ENCODE data around the gene CLPTM1. TPM values are rescaled to one million over a fixed set of nuclear protein-coding genes. Genes with fewer than 3 reads are reported as not detected.

Gene CLPTM1
- total RNA-seq, 4 donors from 2014 or later, result 41.7 to 76.3 (median 43.2) TPM

DNA sequence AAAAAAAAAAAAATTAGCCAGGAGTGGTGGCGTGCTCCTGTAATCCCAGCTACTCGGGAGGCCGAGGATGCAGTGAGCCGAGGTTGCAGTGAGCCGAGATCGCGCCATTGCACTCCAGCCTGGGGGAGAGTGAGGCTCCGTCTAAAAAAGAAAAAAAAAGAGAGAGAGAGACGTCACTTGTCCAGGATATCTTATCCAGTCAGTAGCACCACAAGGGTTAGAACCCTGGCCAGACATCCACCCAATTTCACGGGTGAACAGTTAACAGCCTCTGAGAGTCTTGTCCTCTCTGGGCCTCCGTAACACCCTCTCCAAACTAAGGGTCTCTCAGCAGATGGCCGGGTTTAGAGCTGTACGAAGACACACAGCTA lies 917 bp upstream of the CLPTM1 start:
- TF ChIP-seq POLR2A (IDR thresholded peaks at IDR 0.05) (no peak), EP300 (IDR thresholded peaks at IDR 0.05) (no peak), POLR2AphosphoS5 (IDR thresholded peaks at IDR 0.05) (no peak)
- TF ChIP-seq, protein P1, sequence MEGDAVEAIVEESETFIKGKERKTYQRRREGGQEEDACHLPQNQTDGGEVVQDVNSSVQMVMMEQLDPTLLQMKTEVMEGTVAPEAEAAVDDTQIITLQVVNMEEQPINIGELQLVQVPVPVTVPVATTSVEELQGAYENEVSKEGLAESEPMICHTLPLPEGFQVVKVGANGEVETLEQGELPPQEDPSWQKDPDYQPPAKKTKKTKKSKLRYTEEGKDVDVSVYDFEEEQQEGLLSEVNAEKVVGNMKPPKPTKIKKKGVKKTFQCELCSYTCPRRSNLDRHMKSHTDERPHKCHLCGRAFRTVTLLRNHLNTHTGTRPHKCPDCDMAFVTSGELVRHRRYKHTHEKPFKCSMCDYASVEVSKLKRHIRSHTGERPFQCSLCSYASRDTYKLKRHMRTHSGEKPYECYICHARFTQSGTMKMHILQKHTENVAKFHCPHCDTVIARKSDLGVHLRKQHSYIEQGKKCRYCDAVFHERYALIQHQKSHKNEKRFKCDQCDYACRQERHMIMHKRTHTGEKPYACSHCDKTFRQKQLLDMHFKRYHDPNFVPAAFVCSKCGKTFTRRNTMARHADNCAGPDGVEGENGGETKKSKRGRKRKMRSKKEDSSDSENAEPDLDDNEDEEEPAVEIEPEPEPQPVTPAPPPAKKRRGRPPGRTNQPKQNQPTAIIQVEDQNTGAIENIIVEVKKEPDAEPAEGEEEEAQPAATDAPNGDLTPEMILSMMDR (IDR thresholded peaks at IDR 0.05), result no peak
- ATAC-seq, result no peak
- H3K4me3 ChIP-seq, result peak overlapping the region; percentile 100
- peak overlapping the region; percentile 77 to 94 (median 92) for H3K27ac ChIP-seq
- 30 to 39% methylated on average over 10 to 13 of the region's 13 CpGs for WGBS, 2 donors (ENCODE audit: low coverage in 1 of 2)
- H3K36me3 ChIP-seq, result peaks cover 0 to 16% of the 10 kb centered on the region in 2 donors
- H3K4me1 ChIP-seq, result peaks cover 7 to 73% (median 32%) of the 10 kb centered on the region in 3 donors
- no peaks in the 10 kb centered on the region for H3K27me3 ChIP-seq
- no peaks in the 10 kb centered on the region for H3K9me3 ChIP-seq

DNA sequence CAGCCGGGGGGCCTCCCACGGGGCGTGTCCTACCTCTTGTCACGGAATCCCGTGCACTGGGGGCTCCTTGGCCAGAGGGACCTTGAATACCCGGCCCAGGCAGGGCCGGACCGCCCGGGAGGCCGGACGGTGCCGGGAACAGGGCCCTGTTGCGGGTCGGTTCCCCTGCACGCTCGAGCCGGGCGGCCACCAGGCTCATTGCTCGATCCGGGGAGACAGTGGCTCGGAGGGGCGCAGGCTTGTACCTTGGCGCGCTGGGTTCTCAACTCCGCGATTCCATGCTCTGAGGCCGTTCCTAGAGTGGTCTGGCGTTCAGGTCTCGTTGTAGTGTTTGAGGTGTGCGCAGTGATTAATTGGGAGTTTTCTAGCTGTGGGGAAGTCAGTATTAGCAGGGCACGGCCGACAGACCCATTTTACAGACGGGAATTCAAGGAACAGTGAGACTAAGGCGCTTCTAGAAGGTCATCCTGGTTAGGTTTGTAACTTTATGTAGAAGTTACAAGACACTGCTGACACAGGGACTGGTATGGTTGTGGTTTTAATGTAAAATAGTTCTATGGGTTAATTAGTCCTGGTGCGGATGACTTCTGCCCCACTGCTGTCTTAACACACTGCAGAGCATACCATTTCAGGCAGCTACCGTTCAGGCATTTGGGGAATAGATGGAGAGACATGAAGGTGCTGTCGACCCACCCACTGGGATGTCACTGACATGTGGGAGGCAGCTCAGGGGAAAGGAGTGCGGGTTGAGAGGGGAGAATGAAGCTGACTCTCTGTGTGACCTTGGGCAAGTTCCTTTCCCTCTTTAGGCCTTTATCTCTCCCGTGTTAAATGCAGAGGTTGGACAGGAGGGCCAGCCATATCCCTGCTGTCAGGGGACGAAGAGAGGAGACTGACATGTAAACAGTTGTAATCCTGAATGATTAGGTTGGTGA lies 592 bp downstream of the CLPTM1 start:
- Histone ChIP-seq H3K9me3 (no peaks in the 10 kb centered on the region), H3K4me3 (peak overlapping the region; percentile 100), H3K27ac (peak overlapping the region; percentile 79 to 94 (median 92)), H3K4me1 (peaks cover 7 to 86% (median 32%) of the 10 kb centered on the region in 3 donors), H3K36me3 (peaks cover 0 to 8% of the 10 kb centered on the region in 2 donors), H3K27me3 (no peaks in the 10 kb centered on the region)
- whole genome bisulfite sequencing, 2 donors (ENCODE audit: low coverage in 1 of 2), result 3 to 8% methylated on average over 2 to 13 of the region's 40 CpGs
- no peak for ATAC-seq
- TF ChIP-seq POLR2A (IDR thresholded peaks at IDR 0.05) (no peak), POLR2AphosphoS5 (IDR thresholded peaks at IDR 0.05) (no peak), EP300 (IDR thresholded peaks at IDR 0.05) (no peak)
- TF ChIP-seq, protein P1 (IDR thresholded peaks at IDR 0.05), result no peak

DNA sequence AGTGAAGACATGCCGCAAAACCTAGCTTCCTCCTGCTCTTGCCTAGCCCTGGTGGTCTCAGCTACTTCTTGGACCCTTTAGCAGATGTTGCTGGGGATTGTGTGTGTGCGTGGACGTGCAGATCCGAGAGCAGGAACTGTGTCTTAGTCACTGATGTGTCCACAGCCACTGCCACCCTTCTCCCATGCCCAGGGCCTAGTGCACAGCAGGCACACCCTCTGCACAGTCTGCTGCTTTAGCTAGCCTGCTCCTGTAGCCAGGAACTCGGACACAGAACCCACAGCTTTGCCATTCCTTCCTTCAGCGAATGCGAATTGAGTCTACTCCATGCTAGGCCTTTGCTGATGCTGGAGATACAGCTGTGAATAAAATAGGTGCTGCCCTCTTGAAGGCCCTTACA lies 2.3 kb downstream of the CLPTM1 start:
- no peak overlapping the region for H3K4me3 ChIP-seq
- peaks cover 0 to 24% of the 10 kb centered on the region in 2 donors for H3K36me3 ChIP-seq
- no peak overlapping the region for H3K27ac ChIP-seq
- TF ChIP-seq POLR2AphosphoS5 (IDR thresholded peaks at IDR 0.05) (no peak), POLR2A (IDR thresholded peaks at IDR 0.05) (no peak), EP300 (IDR thresholded peaks at IDR 0.05) (no peak)
- TF ChIP-seq, protein P1 (IDR thresholded peaks at IDR 0.05), result no peak
- no peaks in the 10 kb centered on the region for H3K27me3 ChIP-seq
- no peaks in the 10 kb centered on the region for H3K9me3 ChIP-seq
- WGBS, 2 donors (ENCODE audit: low coverage in 1 of 2), result 63% methylated on average over 3 of the region's 7 CpGs; no CpG with 5 or more reads in 1 of the 2 donors
- no peak for ATAC-seq
- peaks cover 7 to 70% (median 27%) of the 10 kb centered on the region in 3 donors for H3K4me1 ChIP-seq

DNA sequence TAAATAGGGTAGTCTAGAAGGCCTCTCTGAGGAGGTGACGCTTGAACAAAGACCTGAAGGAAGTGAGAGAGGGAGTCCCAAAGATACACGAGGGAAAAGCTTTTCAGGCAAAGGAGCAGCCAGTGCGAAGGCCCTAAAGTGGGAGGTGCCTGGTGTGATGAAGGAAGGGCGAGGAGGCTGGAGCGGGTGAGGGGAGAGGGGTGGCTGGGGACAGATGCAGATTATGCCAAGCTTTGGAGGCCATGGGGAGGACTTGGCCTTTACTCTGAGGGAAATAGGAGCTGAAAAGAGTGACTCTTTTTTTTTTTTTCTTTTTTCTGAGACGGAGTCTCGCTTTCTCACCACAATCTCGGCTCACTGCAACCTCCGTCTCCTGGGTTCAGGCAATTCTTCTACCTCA lies 2.9 kb downstream of the CLPTM1 start:
- Histone ChIP-seq H3K4me3 (no peak overlapping the region), H3K9me3 (no peaks in the 10 kb centered on the region), H3K4me1 (peaks cover 7 to 66% (median 27%) of the 10 kb centered on the region in 3 donors), H3K27ac (no peak overlapping the region), H3K36me3 (peaks cover 0 to 30% of the 10 kb centered on the region in 2 donors), H3K27me3 (no peaks in the 10 kb centered on the region)
- TF ChIP-seq, protein P1 (IDR thresholded peaks at IDR 0.05), result no peak
- TF ChIP-seq POLR2A (IDR thresholded peaks at IDR 0.05) (no peak), POLR2AphosphoS5 (IDR thresholded peaks at IDR 0.05) (no peak), EP300 (IDR thresholded peaks at IDR 0.05) (no peak)
- WGBS, 2 donors (ENCODE audit: low coverage in 1 of 2), result 73 to 87% methylated on average over 5 to 9 of the region's 9 CpGs
- no peak for ATAC-seq
